CD4-positive, alpha-beta T cell treated with Interleukin-1 beta for 1 hour (primary cell): ENCODE data around the gene DPYSL3.

Experiments
- DNase-seq, 2 donors: peaks; one replicate each; pipeline ENCODE4 v3.0.0-alpha.2; 2020 to 2022

The DPYSL3 gene

GRCh38 chr5:147360816-147361215 is 149.1 kb downstream of the DPYSL3 start:
- DNase-seq: no peak

GRCh38 chr5:147359581-147359980 is 150.3 kb downstream of the DPYSL3 start:
- DNase-seq: no peak

- no peak for DNase-seq
Measured at GRCh38 chr5:147359101-147359500, 150.8 kb downstream of the DPYSL3 start.

GRCh38 chr5:147349241-147349640 is 160.6 kb downstream of the DPYSL3 start:
- DNase-seq: no peak

GRCh38 chr5:147348451-147348850 is 161.4 kb downstream of the DPYSL3 start:
- DNase-seq: no peak

DNA sequence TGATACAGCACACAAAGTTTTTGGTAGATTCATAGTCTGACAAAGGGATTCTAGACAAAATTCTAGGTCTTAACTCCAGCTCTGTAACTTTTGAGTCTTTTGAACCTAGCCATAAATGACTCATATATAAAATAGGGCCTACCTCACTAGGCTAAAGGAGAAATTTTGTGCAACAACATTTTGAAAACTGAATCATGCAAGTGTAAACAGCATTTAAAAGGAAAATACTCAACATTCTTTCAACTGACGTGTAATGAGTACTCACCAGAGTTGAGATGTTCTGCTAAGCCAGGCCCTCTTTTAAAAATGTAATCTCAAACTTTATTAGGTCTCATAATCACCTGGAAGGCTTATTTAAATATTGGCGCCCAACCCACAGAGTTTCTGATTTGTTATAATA is 161.8 kb downstream of the DPYSL3 start:
- DNase-seq: no peak

DNA sequence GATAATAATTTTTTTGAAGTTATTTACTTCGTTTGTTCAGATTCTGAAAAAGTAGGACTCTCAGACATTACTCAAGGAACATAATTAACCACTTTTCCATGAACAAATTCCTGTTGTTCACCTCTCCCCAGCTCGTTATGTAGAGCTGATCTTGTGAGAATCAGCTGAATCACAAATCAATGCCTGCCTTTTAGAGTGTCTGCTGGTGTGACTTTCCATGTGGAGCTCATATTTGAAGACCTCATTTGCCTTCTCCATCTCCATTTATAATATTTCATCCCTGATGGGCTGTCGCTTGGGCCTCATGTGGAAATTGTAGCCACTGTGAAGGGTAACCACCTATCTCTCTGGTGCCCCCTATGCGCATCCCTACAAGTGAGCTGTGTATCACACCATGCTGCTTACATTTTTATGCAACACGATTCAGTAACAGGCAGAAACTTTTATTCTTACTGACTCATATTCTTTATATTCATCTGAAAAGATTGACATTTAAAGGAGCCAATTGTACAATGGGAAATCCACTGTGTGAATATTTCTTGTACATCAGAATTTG is 163.8 kb downstream of the DPYSL3 start:
- DNase-seq: no peak

GRCh38 chr5:147344861-147345260 is 165.0 kb downstream of the DPYSL3 start:
- DNase-seq: no peak

DNA sequence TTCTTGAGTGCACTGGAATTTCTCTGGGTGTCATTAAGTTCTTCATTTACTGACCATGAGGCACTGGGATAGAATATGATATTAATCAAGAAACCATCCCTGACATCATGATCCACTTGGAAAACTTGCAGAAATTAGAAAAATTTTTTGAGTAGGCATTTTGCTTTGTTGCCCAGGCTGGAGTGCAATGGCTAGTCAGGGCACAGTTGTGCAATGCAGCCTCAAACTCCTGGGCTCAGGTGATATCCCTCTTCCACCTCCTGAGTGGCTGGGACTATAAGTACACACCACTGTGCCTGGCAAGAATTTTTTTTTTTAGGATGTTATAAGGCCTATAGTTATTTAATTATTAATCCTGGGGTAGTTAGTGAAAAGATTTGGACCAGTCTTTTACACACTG is 168.5 kb downstream of the DPYSL3 start:
- DNase-seq: no peak

GRCh38 chr5:147340941-147341340 is 168.9 kb downstream of the DPYSL3 start:
- no peak for DNase-seq
